H9 (cell line): Measurements from ENCODE around the gene CSTF1. TPM values are rescaled to one million over a fixed set of nuclear protein-coding genes. Genes with fewer than 3 reads are reported as not detected.

Experiments used
- DNase-seq: peaks from one replicate; pipeline ENCODE4 v3.0.0-alpha.2; 2017
- H2AFZ ChIP-seq: one replicate; pipeline ENCODE4 v1.6.1; 2013; ENCODE audit warnings: mild to moderate bottlenecking, low read length, control low read depth, moderate library complexity
- H2AK5ac ChIP-seq: 2 replicates; pipeline ENCODE4 v1.6.1; 2013; ENCODE audit warnings: low read length, control low read depth, mixed read lengths; ENCODE audit not compliant: insufficient read length
- H2BK120ac ChIP-seq: one replicate; pipeline ENCODE4 v1.6.1; 2013; ENCODE audit warnings: low read depth, mild to moderate bottlenecking, low read length, control low read depth, inconsistent platforms; ENCODE audit not compliant: poor library complexity, severe bottlenecking
- H2BK12ac ChIP-seq: 2 replicates; pipeline ENCODE4 v1.6.1; 2013; ENCODE audit warnings: low read length, control low read depth, mixed read lengths, low read depth; ENCODE audit not compliant: insufficient read length
- H2BK15ac ChIP-seq: 2 replicates; pipeline ENCODE4 v1.6.1; 2013; ENCODE audit warnings: low read depth, low read length, control low read depth
- H2BK20ac ChIP-seq: one replicate; pipeline ENCODE4 v1.6.1; 2013; ENCODE audit warnings: low read depth, mild to moderate bottlenecking, low read length, control low read depth, inconsistent platforms; ENCODE audit not compliant: poor library complexity, severe bottlenecking
- H2BK5ac ChIP-seq: 2 replicates; pipeline ENCODE4 v1.6.1; 2013; ENCODE audit warnings: low read length, control low read depth, mixed read lengths; ENCODE audit not compliant: insufficient read length
- H3K14ac ChIP-seq: 2 replicates; pipeline ENCODE4 v1.6.1; 2013; ENCODE audit warnings: low read length, control low read depth; ENCODE audit not compliant: insufficient read depth
- H3K18ac ChIP-seq: 2 replicates; pipeline ENCODE4 v1.6.1; 2013; ENCODE audit warnings: low read depth, mild to moderate bottlenecking, mixed read lengths, low read length, control low read depth; ENCODE audit not compliant: insufficient read length
- H3K23ac ChIP-seq: 2 replicates; pipeline ENCODE4 v1.6.1; 2013; ENCODE audit warnings: low read length, control low read depth, mixed read lengths, low read depth; ENCODE audit not compliant: insufficient read length
- H3K23me2 ChIP-seq: 2 replicates; pipeline ENCODE4 v1.6.1; 2013; ENCODE audit warnings: low read depth, mild to moderate bottlenecking, mixed read lengths, low read length, control low read depth; ENCODE audit not compliant: insufficient read length, poor library complexity, severe bottlenecking
- H3K27ac ChIP-seq: 2 replicates; pipeline ENCODE4 v1.5.1; 2013; ENCODE audit warnings: low read length, control low read depth, mixed read lengths, low read depth; ENCODE audit not compliant: insufficient read length
- H3K27me3 ChIP-seq: 2 replicates; pipeline ENCODE4 v1.6.1; 2013; ENCODE audit warnings: low read length, control low read depth, inconsistent platforms; ENCODE audit not compliant: insufficient read depth
- H3K4ac ChIP-seq: 2 replicates; pipeline ENCODE4 v1.6.1; 2013; ENCODE audit warnings: low read depth, mild to moderate bottlenecking, control low read depth, inconsistent platforms, low read length, moderate library complexity
- H3K4me1 ChIP-seq: 2 replicates; pipeline ENCODE4 v1.6.1; 2013; ENCODE audit warnings: low read length, control low read depth, inconsistent platforms; ENCODE audit not compliant: insufficient read depth
- H3K4me2 ChIP-seq: 2 replicates; pipeline ENCODE4 v1.6.1; 2013; ENCODE audit warnings: low read length, control low read depth, mixed read lengths; ENCODE audit not compliant: insufficient read length, insufficient read depth
- H3K56ac ChIP-seq: 2 replicates; pipeline ENCODE4 v1.6.1; 2013; ENCODE audit warnings: low read depth, mild to moderate bottlenecking, mixed read lengths, low read length, control low read depth; ENCODE audit not compliant: insufficient read length
- H3K79me1 ChIP-seq: 2 replicates; pipeline ENCODE4 v1.6.1; 2013; ENCODE audit warnings: low read depth, mild to moderate bottlenecking, moderate library complexity, low read length, control low read depth, inconsistent platforms; ENCODE audit not compliant: insufficient read depth, poor library complexity, severe bottlenecking
- H3K79me2 ChIP-seq: 2 replicates; pipeline ENCODE4 v1.6.1; 2013; ENCODE audit warnings: low read length, control low read depth, inconsistent platforms; ENCODE audit not compliant: insufficient read depth
- H3K9ac ChIP-seq: 2 replicates; pipeline ENCODE4 v1.6.1; 2013; ENCODE audit warnings: low read length, control low read depth, mixed read lengths; ENCODE audit not compliant: insufficient read length; ENCODE audit errors: extremely low read depth
- H3K9me3 ChIP-seq: one replicate; pipeline ENCODE4 v1.6.1; 2013; ENCODE audit warnings: low read depth, low read length, inconsistent platforms; ENCODE audit not compliant: control insufficient read depth
- H3T11ph ChIP-seq: one replicate; pipeline ENCODE4 v1.6.1; 2013; ENCODE audit warnings: mild to moderate bottlenecking, low read length, control low read depth, inconsistent platforms
- H4K20me1 ChIP-seq: one replicate; pipeline ENCODE4 v1.6.1; 2013; ENCODE audit not compliant: control insufficient read depth, insufficient read length, insufficient read depth
- H4K5ac ChIP-seq: 2 replicates; pipeline ENCODE4 v1.6.1; 2013; ENCODE audit warnings: low read depth, mild to moderate bottlenecking, mixed read lengths, low read length, control low read depth; ENCODE audit not compliant: insufficient read length
- H4K8ac ChIP-seq: replicated peaks from 2 replicates; pipeline ENCODE4 v1.6.1; 2013; ENCODE audit warnings: low read length, control low read depth, mixed read lengths, low read depth; ENCODE audit not compliant: insufficient read length
- H4K91ac ChIP-seq: 2 replicates; pipeline ENCODE4 v1.6.1; 2013; ENCODE audit warnings: low read depth, mild to moderate bottlenecking, moderate library complexity, mixed read lengths, low read length, control low read depth; ENCODE audit not compliant: insufficient read length
- H3K27ac Mint-ChIP-seq, 3 experiments: 2 replicates in 2 of 3; 3 replicates in 1 of 3; pipeline ENCODE4 v1.8.0; 2020 to 2021; ENCODE audit warnings: mixed read lengths in 3 of 3, mild to moderate bottlenecking in 1 of 3, moderate library complexity in 1 of 3
- H3K27me3 Mint-ChIP-seq: 2 replicates; pipeline ENCODE4 v1.8.0; 2021; ENCODE audit warnings: low read depth, mild to moderate bottlenecking, moderate library complexity, mixed read lengths
- H3K36me3 Mint-ChIP-seq, 3 experiments: 2 replicates in 2 of 3; 3 replicates in 1 of 3; pipeline ENCODE4 v1.8.0; 2020 to 2021; ENCODE audit warnings: low read depth in 3 of 3, mixed read lengths in 3 of 3; ENCODE audit not compliant: insufficient read depth in 1 of 3
- H3K4me1 Mint-ChIP-seq, 2 experiments: 2 replicates each; pipeline ENCODE4 v1.8.0; 2020; ENCODE audit warnings: mixed read lengths in 2 of 2
- H3K4me3 Mint-ChIP-seq, 2 experiments: 2 replicates in 1 of 2; 3 replicates in 1 of 2; pipeline ENCODE4 v1.8.0; 2020 to 2021; ENCODE audit warnings: mild to moderate bottlenecking in 2 of 2, mixed read lengths in 2 of 2, moderate library complexity in 1 of 2
- H3K9me3 Mint-ChIP-seq, 2 experiments: 2 replicates in 1 of 2; 3 replicates in 1 of 2; pipeline ENCODE4 v1.8.0; 2020; ENCODE audit warnings: mild to moderate bottlenecking in 2 of 2, mixed read lengths in 2 of 2, moderate library complexity in 1 of 2
- CTCF ChIP-seq: fragments of 200-600 bp; sonication (generic); conservative IDR thresholded peaks from 3 replicates; pipeline ENCODE4 v1.8.0; 2021; ENCODE audit warnings: antibody characterized with exemption, mild to moderate bottlenecking
- WGBS: extraction: QIAGEN DNeasy Blood & Tissue Kit; methylation state at CpG from one replicate; pipeline ENCODE4 v1.1.7; 2013; ENCODE audit warnings: missing lambda C conversion rate, low lambda C conversion rate, mixed read lengths; ENCODE audit not compliant: insufficient read length; ENCODE audit errors: extremely low coverage; 5-methylcytosine and 5-hydroxymethylcytosine counted together
- total RNA-seq: library from RNA; stranded (reverse); gene quantifications from 2 replicates; pipeline ENCODE4 v1.2.1, GENCODE V29; 2021

CSTF1 gene
- total RNA-seq, 1 experiment from 2014 or later: 72.9 TPM

- no peak overlapping the region for H4K91ac ChIP-seq
- no peak for DNase-seq
- peaks cover 8% of the 10 kb centered on the region for H3K79me1 ChIP-seq
- H3K27ac ChIP-seq: no peak overlapping the region
- H3K4ac ChIP-seq: no peak overlapping the region
- no peaks in the 10 kb centered on the region for H3K4me1 ChIP-seq
- no peak overlapping the region for H3T11ph ChIP-seq
- no peak overlapping the region for H3K4me2 ChIP-seq
- H2BK120ac ChIP-seq: no peak overlapping the region
- no peak overlapping the region for H3K9ac ChIP-seq
- no peak overlapping the region for H2BK15ac ChIP-seq
- WGBS: no CpG with 5 or more reads among the region's 11 CpGs
- H4K8ac ChIP-seq: no peak overlapping the region
- no peak overlapping the region for H2AFZ ChIP-seq
- no peak overlapping the region for H2BK20ac ChIP-seq
- no peak overlapping the region for H2BK5ac ChIP-seq
- Mint-ChIP-seq H3K9me3 (no peaks in the 10 kb centered on the region), H3K27ac (no peak overlapping the region), H3K27me3 (no peaks in the 10 kb centered on the region), H3K36me3 (peaks cover 36 to 81% (median 59%) of the 10 kb centered on the region in 3 experiments), H3K4me1 (no peaks in the 10 kb centered on the region), H3K4me3 (no peak overlapping the region)
- H3K79me2 ChIP-seq: peaks cover 3% of the 10 kb centered on the region; the same call in 1 of the 2 replicates
- H3K14ac ChIP-seq: no peak overlapping the region
- no peaks in the 10 kb centered on the region for H3K27me3 ChIP-seq
- H3K18ac ChIP-seq: no peak overlapping the region
- no peak overlapping the region for H2AK5ac ChIP-seq
- no peak overlapping the region for H3K23ac ChIP-seq
- no peak overlapping the region for H4K5ac ChIP-seq
- H3K23me2 ChIP-seq: no peaks in the 10 kb centered on the region
- TF ChIP-seq CTCF: no peak
- no peak overlapping the region for H3K56ac ChIP-seq
- no peak overlapping the region for H2BK12ac ChIP-seq
- no peaks in the 10 kb centered on the region for H4K20me1 ChIP-seq
- no peaks in the 10 kb centered on the region for H3K9me3 ChIP-seq
Measured at GRCh38 chr20:56371977-56372376, 20.5 kb upstream of the CSTF1 start.
